CD4-positive, alpha-beta T cell treated with Interferon alpha-2 for 1 hour (primary cell): Measurements from ENCODE around the gene FAM193A.
"Not testable (repeated sequence)": the region's sequence is repeated elsewhere in the genome, so short reads cannot be mapped to it uniquely, and the experiment has no call there.

Source experiments
- DNase-seq, 2 donors: peaks; one replicate each; pipeline ENCODE4 v3.0.0-alpha.2; 2020 to 2022

The FAM193A gene, protein sequence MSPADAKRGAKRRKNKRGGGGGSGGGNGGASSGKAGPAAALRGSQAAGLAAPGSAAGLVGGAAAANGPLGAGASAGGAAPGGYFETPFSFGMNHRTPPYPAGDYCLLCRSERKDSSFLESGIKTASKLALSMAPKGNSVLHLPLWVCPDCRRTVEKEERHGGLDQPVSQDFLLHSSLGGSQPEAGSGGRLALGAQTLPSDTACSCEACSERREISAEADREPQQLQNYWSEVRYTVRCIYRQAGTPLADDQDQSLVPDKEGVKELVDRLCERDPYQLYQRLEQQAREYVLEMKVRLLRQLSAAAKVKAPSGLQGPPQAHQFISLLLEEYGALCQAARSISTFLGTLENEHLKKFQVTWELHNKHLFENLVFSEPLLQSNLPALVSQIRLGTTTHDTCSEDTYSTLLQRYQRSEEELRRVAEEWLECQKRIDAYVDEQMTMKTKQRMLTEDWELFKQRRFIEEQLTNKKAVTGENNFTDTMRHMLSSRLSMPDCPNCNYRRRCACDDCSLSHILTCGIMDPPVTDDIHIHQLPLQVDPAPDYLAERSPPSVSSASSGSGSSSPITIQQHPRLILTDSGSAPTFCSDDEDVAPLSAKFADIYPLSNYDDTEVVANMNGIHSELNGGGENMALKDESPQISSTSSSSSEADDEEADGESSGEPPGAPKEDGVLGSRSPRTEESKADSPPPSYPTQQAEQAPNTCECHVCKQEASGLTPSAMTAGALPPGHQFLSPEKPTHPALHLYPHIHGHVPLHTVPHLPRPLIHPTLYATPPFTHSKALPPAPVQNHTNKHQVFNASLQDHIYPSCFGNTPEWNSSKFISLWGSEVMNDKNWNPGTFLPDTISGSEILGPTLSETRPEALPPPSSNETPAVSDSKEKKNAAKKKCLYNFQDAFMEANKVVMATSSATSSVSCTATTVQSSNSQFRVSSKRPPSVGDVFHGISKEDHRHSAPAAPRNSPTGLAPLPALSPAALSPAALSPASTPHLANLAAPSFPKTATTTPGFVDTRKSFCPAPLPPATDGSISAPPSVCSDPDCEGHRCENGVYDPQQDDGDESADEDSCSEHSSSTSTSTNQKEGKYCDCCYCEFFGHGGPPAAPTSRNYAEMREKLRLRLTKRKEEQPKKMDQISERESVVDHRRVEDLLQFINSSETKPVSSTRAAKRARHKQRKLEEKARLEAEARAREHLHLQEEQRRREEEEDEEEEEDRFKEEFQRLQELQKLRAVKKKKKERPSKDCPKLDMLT (N-terminal part only)

DNA sequence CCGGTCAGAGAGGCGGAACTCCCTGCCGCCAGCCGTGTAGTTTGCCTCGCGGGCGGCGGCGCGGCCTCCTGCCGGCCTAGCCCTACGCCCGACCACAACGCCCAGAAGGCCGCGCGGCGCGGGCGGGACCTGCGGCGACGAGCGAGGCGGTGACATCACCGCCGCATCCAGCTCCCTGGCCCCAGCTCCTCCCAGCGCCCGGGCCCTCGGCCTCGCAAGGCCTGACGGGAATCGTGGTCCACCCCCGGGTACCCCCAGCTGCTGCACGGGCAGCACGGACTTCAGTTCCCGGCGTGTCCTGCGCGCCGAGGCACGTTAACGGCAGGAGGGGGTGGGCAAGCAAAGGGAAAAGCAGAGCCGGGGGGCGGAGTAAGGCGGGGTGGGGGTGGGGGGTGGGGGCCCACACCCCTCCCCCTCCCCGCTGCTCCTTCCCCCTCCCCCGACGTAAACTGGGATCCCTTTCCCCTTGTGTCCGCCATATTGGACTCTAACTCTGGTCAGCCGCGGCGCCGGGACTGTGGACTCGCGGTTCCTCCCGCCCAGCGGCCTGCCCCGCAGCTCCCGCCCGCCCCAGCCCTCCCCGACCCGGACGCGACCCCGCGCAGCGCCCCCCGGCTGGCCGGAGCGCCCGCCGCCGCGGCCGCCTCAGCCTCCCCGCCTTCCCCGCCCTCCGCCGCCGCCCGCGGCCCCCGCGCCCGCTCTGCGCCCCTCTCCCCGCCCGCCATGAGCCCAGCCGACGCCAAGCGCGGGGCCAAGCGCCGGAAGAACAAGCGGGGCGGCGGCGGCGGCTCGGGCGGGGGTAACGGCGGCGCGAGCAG, at the start of gene FAM193A:
Gene FAM193A (plus strand): TSS at position 455 of the 818 bp plus-strand sequence. CDS start 269 bp downstream, at position 724.
- peak; percentile 99 to 100 for DNase-seq

DNA sequence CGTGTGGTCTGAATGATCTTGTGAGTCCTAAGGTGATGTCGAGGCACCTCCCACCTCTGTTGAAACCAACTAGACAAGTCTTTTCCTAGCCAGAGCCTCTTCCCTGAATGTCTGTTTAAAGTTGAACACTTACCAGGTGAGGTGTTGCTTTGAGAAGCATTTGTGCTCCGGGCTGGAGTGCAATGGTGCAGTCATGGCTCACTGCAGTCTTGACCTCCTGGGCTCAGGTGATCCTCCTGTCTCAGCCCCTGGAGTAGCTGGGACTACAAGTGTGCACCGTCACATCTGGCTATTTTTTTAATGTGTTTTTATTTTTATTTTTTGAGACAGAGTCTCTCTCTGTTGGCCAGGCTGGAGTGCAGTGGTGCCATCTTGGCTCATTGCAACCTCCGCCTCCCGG, 49.5 kb upstream of the FAM193A start:
- no peak for DNase-seq

DNA sequence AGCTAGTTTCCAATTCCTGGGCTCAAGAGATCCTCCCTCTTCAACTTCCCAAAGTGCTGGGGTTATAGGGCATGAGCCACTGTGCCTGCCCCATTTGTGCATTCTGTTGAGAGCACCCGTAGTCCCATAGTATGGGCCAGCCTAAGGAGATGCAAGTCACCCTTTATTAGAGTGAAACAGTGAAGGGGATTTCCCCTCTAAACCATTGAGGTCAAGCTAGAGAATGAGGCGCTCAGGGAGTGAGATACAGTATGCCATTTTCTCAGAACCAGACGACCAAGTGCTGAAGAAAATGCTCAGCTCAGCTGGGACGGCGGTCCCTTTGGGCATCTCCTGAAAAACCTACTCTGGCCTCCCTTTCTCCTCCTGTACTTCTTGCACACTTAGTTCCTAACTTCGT, 48.8 kb upstream of the FAM193A start:
- DNase-seq = peak in 1 of 2 donors; percentile 20

DNA sequence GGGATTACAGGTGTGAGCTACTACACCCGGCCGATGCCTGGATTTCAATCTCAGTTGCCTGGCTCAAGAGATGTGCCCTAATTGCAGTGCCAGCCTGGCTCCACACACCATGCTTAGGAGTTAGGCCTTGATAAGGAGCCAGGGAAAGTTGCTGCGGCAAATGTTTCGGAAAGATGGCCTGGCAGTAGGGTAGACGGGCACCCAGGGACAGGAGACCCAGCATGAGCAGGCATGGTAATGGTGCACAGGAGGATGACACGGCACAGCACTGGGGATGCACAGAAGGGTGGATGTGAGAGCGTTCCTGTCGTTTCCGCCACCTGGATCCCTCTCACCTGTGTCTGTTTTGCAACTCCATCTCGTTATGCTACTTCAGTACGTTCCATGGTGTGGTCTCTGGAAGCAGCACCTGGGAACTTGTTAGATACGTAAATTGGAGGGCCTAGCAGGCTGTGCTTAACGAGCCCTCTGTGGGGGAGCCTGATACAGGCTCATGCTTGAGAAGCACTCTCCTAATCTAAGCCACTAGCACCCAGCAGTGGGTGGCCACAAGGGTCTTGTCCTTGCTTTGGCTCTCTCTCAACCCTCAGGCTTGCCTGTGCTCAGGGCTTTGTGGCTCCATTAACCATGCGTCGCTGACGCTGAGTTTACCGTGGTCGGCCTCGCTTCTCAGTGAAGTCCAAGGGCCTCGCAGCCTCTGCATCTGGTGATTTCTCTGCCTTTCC, 47.2 kb upstream of the FAM193A start:
- DNase-seq = no peak

DNA sequence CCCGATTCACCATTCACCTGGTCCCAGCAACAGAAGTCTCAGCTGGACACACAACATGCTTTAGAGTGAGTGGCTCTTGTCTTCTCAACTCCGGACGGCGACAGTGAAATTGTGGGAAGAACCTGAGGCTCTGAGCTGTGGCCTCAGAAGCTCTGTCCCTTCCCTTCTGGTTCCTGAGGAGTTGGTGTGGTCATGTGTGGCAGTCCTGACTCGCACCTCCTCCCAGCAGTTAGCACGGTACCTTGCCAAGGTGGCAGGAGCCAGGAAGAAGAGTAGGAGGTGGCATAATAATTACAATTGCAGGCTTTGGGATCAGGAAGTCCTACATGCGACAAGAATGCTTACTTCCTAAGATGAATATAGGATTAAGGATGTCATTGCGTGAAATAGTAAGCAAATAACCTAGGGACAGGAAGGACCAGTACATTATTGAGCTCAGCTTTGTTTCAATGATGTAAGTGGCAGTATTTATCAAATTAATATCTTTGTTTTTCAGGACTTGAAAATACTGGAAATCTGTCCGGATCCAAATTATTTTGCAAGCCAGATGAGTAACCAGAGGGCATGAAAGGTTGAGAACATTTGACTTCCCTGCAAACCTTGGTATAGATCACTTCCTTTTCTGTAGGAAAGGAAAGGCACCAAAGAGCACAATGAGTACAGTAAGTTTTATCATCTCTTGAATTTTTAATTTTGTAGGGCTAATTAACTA, 46.5 kb upstream of the FAM193A start:
- DNase-seq = no peak

DNA sequence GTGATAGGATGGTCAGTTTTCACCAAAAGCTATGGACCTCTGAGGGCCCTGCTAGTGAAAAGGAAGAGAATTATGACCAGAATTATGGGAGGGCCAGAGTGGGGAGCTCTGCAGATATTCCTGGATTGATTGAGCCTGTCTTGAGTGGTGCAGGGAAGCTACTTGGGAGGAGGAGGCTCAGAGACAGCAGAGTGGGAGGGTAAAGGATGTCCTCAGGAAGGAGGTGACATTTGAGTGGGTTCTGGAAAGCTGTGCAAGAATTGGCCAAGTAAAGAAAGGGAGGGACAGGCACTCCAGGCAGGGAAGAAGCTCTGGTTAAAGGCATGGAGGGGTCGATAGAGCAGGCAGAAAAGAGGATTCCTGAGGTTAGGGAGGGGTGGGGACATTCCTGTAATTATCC, 43.5 kb upstream of the FAM193A start:
- DNase-seq = no peak

DNA sequence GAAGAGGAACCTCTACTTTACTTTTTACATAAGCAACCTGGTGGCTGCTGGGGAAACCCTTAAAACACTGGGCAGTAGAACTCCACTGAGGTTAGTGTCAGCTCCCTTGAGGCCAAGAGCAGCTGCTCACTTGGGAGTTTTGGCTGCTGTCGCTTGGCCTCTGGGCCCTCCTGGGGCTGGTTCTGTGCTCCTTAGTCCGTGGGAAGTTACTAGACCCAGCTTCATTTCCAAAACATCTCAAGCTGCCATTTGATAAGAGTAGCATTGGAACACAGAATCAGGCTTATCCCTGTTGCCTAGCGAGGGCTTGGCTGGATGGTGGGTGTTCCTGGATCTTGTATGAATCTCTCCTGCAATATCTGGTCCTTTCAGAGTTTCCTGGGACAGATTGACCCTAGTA, 41.5 kb upstream of the FAM193A start:
- no peak for DNase-seq

DNA sequence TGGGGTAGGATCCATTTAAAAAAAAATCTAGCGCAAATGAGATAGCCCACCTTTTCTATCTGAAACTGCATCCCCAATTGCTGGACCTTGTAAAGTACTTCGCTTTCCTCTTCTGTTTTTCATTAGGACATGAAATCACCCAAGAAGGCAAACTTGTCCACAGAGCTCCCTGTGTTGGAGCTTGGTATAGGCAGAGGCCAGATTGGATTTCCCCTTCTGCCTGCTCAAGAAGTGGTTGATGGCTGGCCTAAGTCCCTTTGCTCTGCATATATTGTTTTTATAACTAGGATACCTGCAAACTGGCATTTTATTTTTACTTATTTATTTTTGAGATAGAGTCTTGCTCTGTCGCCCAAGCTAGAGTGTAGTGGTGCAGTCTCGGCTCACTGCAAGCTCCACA, 39.1 kb upstream of the FAM193A start:
- no peak for DNase-seq

DNA sequence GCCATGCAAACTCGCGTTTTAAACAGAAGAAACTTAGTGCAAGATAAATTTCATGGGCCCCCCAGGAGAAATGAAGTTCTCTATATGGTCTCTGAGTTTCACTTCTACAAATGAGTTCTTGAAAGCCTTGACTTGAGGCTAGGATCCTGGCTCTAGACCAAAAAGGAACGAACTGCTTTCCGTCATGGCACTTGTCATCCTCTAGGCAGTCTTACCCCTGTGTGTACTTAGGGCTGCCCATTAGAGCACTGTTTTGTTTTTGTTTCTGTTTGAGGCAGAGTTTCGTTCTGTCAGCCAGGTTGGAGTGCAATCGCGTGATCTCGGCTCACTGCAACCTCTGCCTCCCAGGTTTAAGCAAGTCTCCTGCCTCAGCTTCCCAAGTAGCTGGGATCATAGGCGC, 38.5 kb upstream of the FAM193A start:
- DNase-seq = peak; percentile 17 to 50

DNA sequence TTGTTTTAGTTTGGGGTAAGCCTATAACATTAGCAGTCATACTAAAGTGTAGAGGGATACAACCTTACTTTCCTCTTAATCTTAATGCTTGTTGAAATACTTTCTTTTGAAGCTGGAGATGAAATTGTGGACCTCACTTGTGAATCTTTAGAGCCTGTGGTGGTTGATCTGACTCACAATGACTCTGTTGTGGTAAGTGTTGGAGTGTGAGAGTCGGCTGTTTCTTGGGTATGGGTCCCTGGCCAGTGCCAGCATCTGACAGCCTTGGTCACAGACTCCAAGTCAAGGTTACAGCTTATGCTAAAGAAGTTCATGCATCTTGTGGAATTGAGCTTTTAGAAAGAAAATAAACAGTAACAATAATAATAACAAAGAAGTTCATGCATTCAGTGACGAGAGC, 35.9 kb upstream of the FAM193A start:
- DNase-seq = no peak

DNA sequence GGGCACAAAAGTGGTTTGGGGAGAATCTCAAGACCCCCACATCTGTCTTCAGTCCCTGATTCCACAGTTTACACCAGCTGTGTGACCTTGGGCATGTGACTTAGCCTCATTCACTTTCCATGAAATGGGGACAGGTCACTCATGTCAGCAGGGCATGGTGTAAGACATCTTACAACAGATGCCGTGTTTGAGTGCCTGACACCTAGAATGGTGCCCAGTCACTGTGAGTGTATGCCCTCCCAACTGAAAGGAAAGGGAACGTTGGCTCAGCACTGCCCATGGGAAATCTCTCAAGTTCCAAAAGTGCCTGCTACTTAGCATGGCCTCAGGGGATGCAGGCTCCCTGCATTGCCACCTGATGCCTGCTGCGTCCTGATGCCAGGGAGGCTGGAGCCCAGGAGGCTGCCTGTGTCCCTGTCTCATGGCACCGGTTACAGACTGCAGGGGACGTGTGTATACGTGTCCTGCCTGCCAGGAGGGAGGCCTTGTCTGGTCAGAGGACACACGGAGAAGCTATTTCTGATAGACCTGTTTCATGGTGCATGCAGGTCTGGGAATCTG, 35.3 kb upstream of the FAM193A start:
- DNase-seq = no peak

DNA sequence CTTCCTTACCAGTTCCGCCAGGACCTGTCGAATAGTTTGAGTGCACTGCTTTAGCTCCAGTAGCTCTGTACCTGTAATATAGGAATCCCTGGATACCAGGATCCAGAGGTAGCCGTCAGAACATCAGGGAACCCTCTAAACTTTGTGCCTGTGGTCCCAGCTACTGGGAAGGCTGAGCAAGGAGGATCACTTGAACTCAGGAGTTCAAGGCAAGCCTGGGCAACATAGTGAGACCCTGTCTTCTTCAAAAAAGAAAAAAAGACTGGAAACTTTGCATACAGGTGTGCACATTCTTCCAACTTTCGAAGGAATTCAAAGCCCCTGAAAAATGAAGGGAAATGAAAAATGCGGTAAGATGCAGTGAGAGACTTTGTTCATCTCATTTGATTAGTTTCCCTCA, 32.6 kb upstream of the FAM193A start:
- no peak for DNase-seq

DNA sequence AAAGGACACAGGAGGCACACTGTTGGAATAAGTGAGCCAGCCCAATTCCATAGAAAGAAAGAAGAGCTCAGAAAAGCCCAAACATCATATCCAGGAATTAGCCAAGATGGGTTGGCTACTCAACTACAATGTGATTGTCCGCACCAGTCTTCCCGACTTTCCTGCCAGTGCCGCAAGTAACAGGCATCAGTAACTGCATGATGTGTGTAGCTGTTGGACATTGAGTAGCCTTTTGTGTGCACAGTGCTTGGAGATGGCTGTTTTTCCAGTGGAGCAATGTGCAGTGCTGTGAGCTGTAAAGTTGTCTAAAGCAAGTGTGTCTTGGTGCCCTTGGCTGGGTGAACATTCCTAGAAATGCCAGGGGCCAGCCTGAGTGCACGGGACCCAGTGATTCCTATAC, 29.2 kb upstream of the FAM193A start:
- DNase-seq = no peak

DNA sequence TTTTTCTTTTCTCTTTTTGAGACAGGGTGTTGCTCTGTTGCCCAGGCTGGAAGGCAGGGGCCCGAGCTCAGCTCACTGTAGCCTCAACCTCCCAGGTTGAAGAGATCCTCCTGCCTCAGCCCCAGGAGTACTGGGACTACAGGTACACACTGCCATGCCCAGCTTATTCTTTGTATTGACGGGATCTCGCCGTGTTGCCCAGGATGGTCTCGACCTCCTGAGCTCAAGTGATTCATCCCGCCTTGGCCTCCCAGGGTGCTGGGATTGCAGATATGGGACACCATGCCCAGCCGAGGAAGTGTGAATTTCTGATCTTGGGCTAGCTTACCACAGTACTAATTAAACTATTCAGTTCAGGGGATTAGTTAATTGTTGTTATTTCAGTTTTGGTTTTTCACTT, 28.6 kb upstream of the FAM193A start:
- no peak for DNase-seq

DNA sequence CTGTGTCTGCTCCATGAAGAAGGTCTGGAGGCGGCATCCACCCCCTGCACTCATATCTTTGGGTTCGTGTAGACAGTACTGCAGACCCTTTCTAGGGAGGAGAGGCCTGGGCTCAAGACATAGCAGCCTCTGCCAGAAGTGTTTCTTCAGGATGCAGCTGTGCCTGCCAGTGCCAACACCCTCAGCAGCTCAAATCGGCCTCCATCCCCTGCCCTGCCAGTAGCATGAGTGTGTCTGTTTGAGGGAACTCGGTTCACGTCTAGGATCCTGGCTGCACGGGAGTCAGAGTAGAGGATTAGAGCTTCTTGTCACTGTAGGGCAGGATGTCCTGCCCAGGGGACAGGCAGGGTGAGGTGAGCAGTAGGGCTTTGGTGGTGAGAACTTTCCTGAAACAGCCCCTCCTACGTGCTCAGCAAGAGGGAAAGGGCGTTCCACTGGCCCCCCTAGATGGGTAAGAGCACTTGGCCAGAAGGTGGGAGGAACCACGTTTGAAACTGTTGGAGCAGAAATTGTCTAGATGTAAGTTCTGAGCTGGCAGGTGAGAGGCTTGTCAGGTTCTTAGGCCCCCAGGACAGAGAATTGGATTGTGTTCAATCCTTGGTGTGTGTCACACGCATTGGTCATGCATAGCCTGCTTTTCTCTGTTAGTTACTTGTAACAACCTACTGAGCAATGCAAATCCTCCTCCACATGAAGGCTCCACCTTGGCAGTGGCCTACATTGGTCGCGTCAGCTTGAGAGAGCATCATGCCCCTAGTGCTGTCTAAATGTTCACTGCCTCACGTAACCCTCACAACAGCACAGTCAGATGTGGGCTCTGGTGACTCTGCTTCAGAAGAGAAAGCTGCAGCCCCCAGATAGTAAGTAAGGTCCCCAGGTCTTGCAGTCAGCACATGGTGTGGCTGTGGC, 25.8 kb upstream of the FAM193A start:
- no peak for DNase-seq

DNA sequence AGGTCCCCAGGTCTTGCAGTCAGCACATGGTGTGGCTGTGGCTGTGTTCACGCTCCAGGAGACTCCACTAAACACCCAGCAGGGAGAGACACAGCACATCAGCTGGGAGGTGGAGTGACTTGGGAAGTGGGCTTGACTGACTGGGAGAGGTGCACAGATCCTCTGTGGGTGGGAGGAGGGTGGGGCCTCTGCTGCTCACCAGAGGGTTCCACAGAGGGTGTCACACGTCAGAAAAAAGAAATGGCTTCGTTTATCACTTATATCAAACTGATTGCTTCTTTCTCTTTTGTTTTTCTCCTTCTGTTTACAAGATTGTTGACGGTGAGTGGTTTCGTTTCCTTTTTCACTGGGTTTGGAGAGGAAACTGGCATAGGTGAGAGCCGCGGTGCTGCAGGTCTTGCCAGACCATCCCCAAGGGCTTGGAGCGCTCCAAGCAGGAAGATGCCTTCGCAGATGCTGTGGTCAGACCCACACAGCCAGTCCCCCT, 24.8 kb upstream of the FAM193A start:
- peak; percentile 16 to 47 for DNase-seq

DNA sequence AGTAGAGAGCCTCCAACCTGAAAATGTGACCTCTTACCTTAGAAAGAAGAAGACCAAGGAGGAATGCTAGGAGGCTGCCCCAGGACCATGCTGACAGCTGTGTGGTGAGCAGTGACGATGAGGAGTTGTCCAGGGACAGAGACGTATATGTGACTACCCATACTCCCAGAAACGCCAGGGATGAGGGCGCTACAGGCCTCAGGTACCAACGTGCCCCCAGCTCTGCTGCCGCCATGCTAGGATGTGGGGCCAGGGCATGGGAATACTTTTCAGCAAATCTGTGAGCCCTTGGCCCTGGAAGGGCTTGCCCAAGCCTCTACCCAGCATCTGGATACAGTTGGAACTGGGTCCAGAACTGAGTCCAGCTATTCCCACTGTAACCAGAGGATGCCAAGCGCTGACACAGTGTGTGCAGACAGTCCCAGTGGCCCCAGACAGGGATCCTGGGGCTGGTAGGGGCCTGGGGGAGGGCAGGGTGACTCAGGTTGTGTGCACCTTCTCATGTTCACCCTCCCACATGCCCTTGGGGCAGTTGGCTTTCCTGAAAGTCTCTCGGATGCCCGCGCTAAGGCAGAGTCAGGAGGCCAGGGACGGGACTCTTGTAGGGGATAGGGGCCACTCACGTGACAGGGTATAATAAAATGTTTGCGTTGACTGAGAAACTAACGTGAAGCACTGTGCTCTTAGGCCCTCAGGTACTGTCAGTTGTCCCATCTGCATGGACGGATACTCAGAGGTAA, 23.9 kb upstream of the FAM193A start:
- DNase-seq = no peak

DNA sequence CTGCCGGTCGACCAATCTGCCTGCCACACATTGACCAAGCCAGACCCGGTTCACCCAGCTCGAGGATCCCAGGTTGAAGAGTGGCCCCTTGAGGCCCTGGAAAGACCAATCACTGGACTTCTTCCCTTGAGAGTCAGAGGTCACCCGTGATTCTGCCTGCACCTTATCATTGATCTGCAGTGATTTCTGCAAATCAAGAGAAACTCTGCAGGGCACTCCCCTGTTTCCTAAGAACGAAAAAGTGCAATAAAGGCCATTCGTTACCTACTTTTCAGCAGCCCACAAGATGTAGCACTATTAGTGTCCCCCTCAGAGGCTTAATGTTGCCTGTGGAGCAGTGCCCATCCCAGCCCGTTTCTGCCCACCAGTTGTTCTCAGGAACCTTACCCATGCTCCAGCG, 22.3 kb upstream of the FAM193A start:
- DNase-seq = not testable (repeated sequence)

DNA sequence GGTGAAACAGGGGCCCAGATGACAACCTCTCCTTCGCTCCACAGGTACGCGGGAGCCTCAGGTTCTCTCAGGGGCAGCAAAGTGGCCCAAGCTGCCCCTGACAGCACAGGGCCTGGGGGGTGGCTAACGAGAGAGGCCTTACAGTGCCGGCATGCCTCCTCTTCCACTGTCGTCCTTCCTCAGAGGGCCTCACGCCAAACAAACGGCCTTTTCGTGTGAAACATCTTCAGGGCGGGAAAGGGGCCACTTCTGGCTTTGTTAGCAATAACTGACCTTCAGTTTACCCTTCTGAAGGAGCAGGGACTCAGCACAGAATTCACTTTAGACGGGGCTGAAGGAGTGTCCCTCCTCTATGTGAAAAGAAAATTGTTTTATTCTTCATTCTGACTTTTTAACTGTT, 21.5 kb upstream of the FAM193A start:
- not testable (repeated sequence) for DNase-seq
